HepG2 (cell line): Measurements from ENCODE around the gene DCAKD. TPM values are rescaled to one million over a fixed set of nuclear protein-coding genes. Genes with fewer than 3 reads are reported as not detected.
A peak's percentile ranks its signal among the peaks of the same experiment; 100 is the strongest.

ENCODE experiments used
- ETV5 ChIP-seq: IDR thresholded peaks from 2 replicates; pipeline ENCODE4 v1.6.1; 2018; ENCODE audit warnings: missing biosample characterization, missing genetic modification reagents, inconsistent platforms, borderline replicate concordance
- GTF3A ChIP-seq: sonication (generic); formaldehyde crosslinking; conservative IDR thresholded peaks from 2 replicates; pipeline ENCODE4 v1.4.0; 2020; ENCODE audit warnings: mild to moderate bottlenecking, missing genetic modification reagents
- HMGA1 ChIP-seq: sonication (generic); formaldehyde crosslinking; conservative IDR thresholded peaks from 2 replicates; pipeline ENCODE4 v1.4.0; 2020; ENCODE audit warnings: missing genetic modification reagents
- HOXA7 ChIP-seq: sonication (generic); formaldehyde crosslinking; IDR thresholded peaks from 2 replicates; pipeline ENCODE4 v1.8.1; 2022; ENCODE audit warnings: mild to moderate bottlenecking, missing genetic modification reagents, moderate library complexity
- NKX3-1 ChIP-seq: sonication (generic); formaldehyde crosslinking; IDR thresholded peaks from 2 replicates; pipeline ENCODE4 v1.5.0; 2020; ENCODE audit warnings: missing genetic modification reagents
- NRL ChIP-seq: sonication (generic); formaldehyde crosslinking; IDR thresholded peaks from 2 replicates; pipeline ENCODE4 v1.5.0; 2020; ENCODE audit warnings: missing genetic modification reagents, mild to moderate bottlenecking, moderate library complexity, borderline replicate concordance
- PCBP2 ChIP-seq: fragments of 200-400 bp; formaldehyde crosslinking; optimal IDR thresholded peaks from 2 replicates; pipeline ENCODE3; 2018; ENCODE audit warnings: low read length, low read depth; ENCODE audit not compliant: poor library complexity, severe bottlenecking
- PPARG ChIP-seq: conservative IDR thresholded peaks from 2 replicates; pipeline ENCODE4 v1.6.1; 2016; ENCODE audit warnings: missing biosample characterization, missing genetic modification reagents
- RFXANK ChIP-seq: IDR thresholded peaks from 2 replicates; pipeline ENCODE4 v1.6.1; 2016
- ZNF282 ChIP-seq: fragments of 450-650 bp; IDR thresholded peaks from 2 replicates; pipeline ENCODE4 v1.6.1; 2018; ENCODE audit not compliant: partially characterized antibody
- ZNF317 ChIP-seq: sonication (generic); formaldehyde crosslinking; IDR thresholded peaks from 2 replicates; pipeline ENCODE4 v1.5.0; 2020; ENCODE audit warnings: mild to moderate bottlenecking, missing genetic modification reagents
- ZNF446 ChIP-seq: sonication (generic); formaldehyde crosslinking; IDR thresholded peaks from 2 replicates; pipeline ENCODE4 v1.5.0; 2020; ENCODE audit warnings: mild to moderate bottlenecking, missing genetic modification reagents
- ZNF547 ChIP-seq: sonication (generic); formaldehyde crosslinking; IDR thresholded peaks from 2 replicates; pipeline ENCODE4 v1.5.1; 2020; ENCODE audit warnings: mild to moderate bottlenecking, missing genetic modification reagents
- ZNF558 ChIP-seq: sonication (generic); formaldehyde crosslinking; IDR thresholded peaks from 2 replicates; pipeline ENCODE4 v1.9.0; 2022; ENCODE audit warnings: mild to moderate bottlenecking, missing genetic modification reagents, borderline replicate concordance
- ZNF713 ChIP-seq: sonication (generic); formaldehyde crosslinking; IDR thresholded peaks from 2 replicates; pipeline ENCODE4 v1.4.0; 2020; ENCODE audit warnings: mild to moderate bottlenecking, missing genetic modification reagents
- ZNF747 ChIP-seq: sonication (generic); formaldehyde crosslinking; IDR thresholded peaks from 2 replicates; pipeline ENCODE4 v1.8.1; 2023; ENCODE audit warnings: missing genetic modification reagents, mild to moderate bottlenecking, borderline replicate concordance
- polyA plus RNA-seq, 8 experiments: library from polyadenylated mRNA; depleted of rRNA in 3 of 8; stranded (reverse) in 7 of 8; unstranded in 1 of 8; fragments of >200 nt; fragmentation: Illumina TruSeq in 4 of 8; extraction: Trizol in 4 of 8; gene quantifications; 2 replicates each; pipeline versions ENCODE4 v1.2.1 to v1.2.3, GENCODE V29; 2011 to 2016; ENCODE audit warnings: low read depth in 4 of 8, missing spikeins in 1 of 8, mixed read lengths in 1 of 8; ENCODE audit not compliant: insufficient read depth in 1 of 8
- total RNA-seq, 5 experiments: library from RNA; depleted of rRNA; stranded (reverse); fragments of >200 nt; fragmentation: Illumina TruSeq; extraction: Trizol; gene quantifications; 2 replicates each; pipeline ENCODE4 v1.2.3, GENCODE V29; 2016; ENCODE audit warnings: low read depth in 1 of 5
- TF ChIP-seq, protein P1 (sequence below): sonication (generic); formaldehyde crosslinking; IDR thresholded peaks from 2 replicates; pipeline ENCODE4 v1.9.0; 2022; ENCODE audit warnings: low read depth, missing genetic modification reagents
- TF ChIP-seq, protein P2 (sequence below): sonication (generic); formaldehyde crosslinking; IDR thresholded peaks from 2 replicates; pipeline ENCODE4 v1.4.0; 2020; ENCODE audit warnings: missing genetic modification reagents, borderline replicate concordance
- TF ChIP-seq, protein P3 (sequence below): sonication (generic); formaldehyde crosslinking; IDR thresholded peaks from 2 replicates; pipeline ENCODE4 v1.8.0; 2022; ENCODE audit warnings: missing genetic modification reagents, mild to moderate bottlenecking, inconsistent platforms, borderline replicate concordance
- TF ChIP-seq, protein P4 (sequence below): IDR thresholded peaks from 2 replicates; pipeline ENCODE4 v1.6.1; 2016; ENCODE audit warnings: missing compliant biosample characterization, missing genetic modification reagents, borderline replicate concordance

The DCAKD gene
- total and polyA plus RNA-seq, 2 of the 13 experiments (the other 11 are each of a cell fraction or from before 2014, with no cell fraction given), result 25.9 to 29.2 TPM

- TF ChIP-seq, protein P1, sequence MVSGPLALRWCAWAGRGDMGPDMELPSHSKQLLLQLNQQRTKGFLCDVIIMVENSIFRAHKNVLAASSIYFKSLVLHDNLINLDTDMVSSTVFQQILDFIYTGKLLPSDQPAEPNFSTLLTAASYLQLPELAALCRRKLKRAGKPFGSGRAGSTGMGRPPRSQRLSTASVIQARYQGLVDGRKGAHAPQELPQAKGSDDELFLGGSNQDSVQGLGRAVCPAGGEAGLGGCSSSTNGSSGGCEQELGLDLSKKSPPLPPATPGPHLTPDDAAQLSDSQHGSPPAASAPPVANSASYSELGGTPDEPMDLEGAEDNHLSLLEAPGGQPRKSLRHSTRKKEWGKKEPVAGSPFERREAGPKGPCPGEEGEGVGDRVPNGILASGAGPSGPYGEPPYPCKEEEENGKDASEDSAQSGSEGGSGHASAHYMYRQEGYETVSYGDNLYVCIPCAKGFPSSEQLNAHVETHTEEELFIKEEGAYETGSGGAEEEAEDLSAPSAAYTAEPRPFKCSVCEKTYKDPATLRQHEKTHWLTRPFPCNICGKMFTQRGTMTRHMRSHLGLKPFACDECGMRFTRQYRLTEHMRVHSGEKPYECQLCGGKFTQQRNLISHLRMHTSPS (CRISPR knock-in tag), result no peak; the same call in 1 of the 2 replicates
- TF ChIP-seq, protein P2, sequence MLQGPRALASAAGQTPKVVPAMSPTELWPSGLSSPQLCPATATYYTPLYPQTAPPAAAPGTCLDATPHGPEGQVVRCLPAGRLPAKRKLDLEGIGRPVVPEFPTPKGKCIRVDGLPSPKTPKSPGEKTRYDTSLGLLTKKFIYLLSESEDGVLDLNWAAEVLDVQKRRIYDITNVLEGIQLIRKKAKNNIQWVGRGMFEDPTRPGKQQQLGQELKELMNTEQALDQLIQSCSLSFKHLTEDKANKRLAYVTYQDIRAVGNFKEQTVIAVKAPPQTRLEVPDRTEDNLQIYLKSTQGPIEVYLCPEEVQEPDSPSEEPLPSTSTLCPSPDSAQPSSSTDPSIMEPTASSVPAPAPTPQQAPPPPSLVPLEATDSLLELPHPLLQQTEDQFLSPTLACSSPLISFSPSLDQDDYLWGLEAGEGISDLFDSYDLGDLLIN (CRISPR knock-in tag), result peak; percentile 89; the same call in 1 of the 2 replicates
- TF ChIP-seq ZNF446 (CRISPR knock-in tag), result 0 out of 2 replicates have a peak, but pooled peaks have one; percentile 35
- no peak for TF ChIP-seq PCBP2
- TF ChIP-seq PPARG (CRISPR knock-in tag), result no peak; the same call in 1 of the 2 replicates
- TF ChIP-seq NRL (CRISPR knock-in tag), result no peak
- TF ChIP-seq HMGA1 (CRISPR knock-in tag), result no peak
- no peak for TF ChIP-seq HOXA7
- TF ChIP-seq ZNF282, result no peak
- no peak for TF ChIP-seq ZNF713 (CRISPR knock-in tag)
- TF ChIP-seq ETV5 (CRISPR knock-in tag), result peak; percentile 80
- TF ChIP-seq RFXANK (CRISPR knock-in tag), result no peak
- TF ChIP-seq, protein P3, sequence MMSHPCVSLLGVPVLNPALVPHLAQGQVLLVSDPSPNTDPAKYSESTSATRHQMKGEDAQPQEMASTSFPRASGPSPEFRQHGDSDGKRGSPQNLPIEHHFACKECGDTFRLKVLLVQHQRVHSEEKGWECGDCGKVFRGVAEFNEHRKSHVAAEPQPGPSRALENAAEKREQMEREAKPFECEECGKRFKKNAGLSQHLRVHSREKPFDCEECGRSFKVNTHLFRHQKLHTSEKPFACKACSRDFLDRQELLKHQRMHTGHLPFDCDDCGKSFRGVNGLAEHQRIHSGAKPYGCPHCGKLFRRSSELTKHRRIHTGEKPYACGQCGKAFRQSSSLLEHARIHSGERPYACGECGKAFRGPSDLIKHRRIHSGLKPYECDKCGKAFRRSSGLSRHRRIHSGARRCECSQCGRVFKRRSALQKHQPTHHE (CRISPR knock-in tag), result no peak; the same call in 1 of the 2 replicates
- peak; percentile 85 for TF ChIP-seq ZNF547 (CRISPR knock-in tag)
- TF ChIP-seq ZNF317 (CRISPR knock-in tag), result no peak
- no peak; the same call in 1 of the 2 replicates for TF ChIP-seq NKX3-1 (CRISPR knock-in tag)
- TF ChIP-seq ZNF558 (CRISPR knock-in tag), result peak; percentile 50; the same call in 1 of the 2 replicates
- TF ChIP-seq, protein P4, sequence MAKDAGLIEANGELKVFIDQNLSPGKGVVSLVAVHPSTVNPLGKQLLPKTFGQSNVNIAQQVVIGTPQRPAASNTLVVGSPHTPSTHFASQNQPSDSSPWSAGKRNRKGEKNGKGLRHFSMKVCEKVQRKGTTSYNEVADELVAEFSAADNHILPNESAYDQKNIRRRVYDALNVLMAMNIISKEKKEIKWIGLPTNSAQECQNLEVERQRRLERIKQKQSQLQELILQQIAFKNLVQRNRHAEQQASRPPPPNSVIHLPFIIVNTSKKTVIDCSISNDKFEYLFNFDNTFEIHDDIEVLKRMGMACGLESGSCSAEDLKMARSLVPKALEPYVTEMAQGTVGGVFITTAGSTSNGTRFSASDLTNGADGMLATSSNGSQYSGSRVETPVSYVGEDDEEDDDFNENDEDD, result peak; percentile 91
- no peak for TF ChIP-seq ZNF747 (CRISPR knock-in tag)
- TF ChIP-seq GTF3A (CRISPR knock-in tag), result no peak
Observed at GRCh38 chr17:45051060-45051719, at the start of gene DCAKD (continued).
